Stimulated activated CD4-positive, alpha-beta T cell treated with anti-CD3 and anti-CD28 coated beads, Interleukin-1b, Interleukin-23, amount 100 ng/mL, for 1 hour (primary cell): ENCODE results near the gene MMRN2.

Source experiments
- DNase-seq, 2 donors: peaks; one replicate each; pipeline ENCODE4 v3.0.0-alpha.2; 2020; ENCODE audit warnings: low read depth in 2 of 2

The MMRN2 gene

GRCh38 chr10:86969421-86970041 lies 12.1 kb upstream of the MMRN2 start:
- no peak for DNase-seq

GRCh38 chr10:86968994-86969355 lies 11.6 kb upstream of the MMRN2 start:
- no peak for DNase-seq

- DNase-seq: no peak
Observed at GRCh38 chr10:86968271-86968993, 11.0 kb upstream of the MMRN2 start, which contains the start of gene ADIRF. TSS of gene ADIRF (plus strand) at chr10:86968482. CDS start at chr10:86968545, 63 bp downstream.

- no peak for DNase-seq
Observed at GRCh38 chr10:86967481-86967941, 10.1 kb upstream of the MMRN2 start.

- DNase-seq: no peak
Observed at GRCh38 chr10:86965986-86966654, 8.7 kb upstream of the MMRN2 start.

- DNase-seq: no peak
Observed at GRCh38 chr10:86964847-86965190, 7.4 kb upstream of the MMRN2 start.

GRCh38 chr10:86964061-86964846 lies 6.8 kb upstream of the MMRN2 start:
- no peak for DNase-seq

- DNase-seq: no peak
Observed at GRCh38 chr10:86963341-86963919, 6.0 kb upstream of the MMRN2 start.

- DNase-seq: no peak
Observed at GRCh38 chr10:86962981-86963310, 5.5 kb upstream of the MMRN2 start.

GRCh38 chr10:86962136-86962980 lies 4.9 kb upstream of the MMRN2 start:
- no peak for DNase-seq

GRCh38 chr10:86961481-86962091 lies 4.2 kb upstream of the MMRN2 start:
- no peak for DNase-seq

- DNase-seq: no peak
Observed at GRCh38 chr10:86960863-86961434, 3.5 kb upstream of the MMRN2 start.

- DNase-seq: no peak
Observed at GRCh38 chr10:86960003-86960862, 2.8 kb upstream of the MMRN2 start.

- DNase-seq: no peak
Observed at GRCh38 chr10:86959737-86960002, 2.3 kb upstream of the MMRN2 start.

- no peak for DNase-seq
Observed at GRCh38 chr10:86958901-86959736, 1.7 kb upstream of the MMRN2 start.

- no peak for DNase-seq
Observed at GRCh38 chr10:86958116-86958900, 893 bp upstream of the MMRN2 start, which contains the start of gene SNCG. TSS of gene SNCG (plus strand) at chr10:86958599. CDS start at chr10:86958698, 99 bp downstream.

- DNase-seq: no peak
Observed at GRCh38 chr10:86956848-86957448, 467 bp downstream of the MMRN2 start.
